A673 (cell line): ENCODE data around the gene AFM. TPM values are rescaled to one million over a fixed set of nuclear protein-coding genes. Genes with fewer than 3 reads are reported as not detected.

Experiments
- BruUV-seq: library from RNA; stranded (reverse); fragments of 400-500 nt; replicated peaks from 2 replicates; lab custom pipeline; 2021; lab: Mats Ljungman, UMichigan
- CTCF ChIA-PET: fragments of 300-600 bp; sonication (Branson Sonifier 250); formaldehyde crosslinking; loops from one replicate; lab custom pipeline; 2022; ENCODE audit warnings: antibody characterized with exemption; lab: Charles Lee
- POLR2A ChIA-PET: fragments of 300-600 bp; sonication (Branson Sonifier 250); formaldehyde crosslinking; loops from one replicate; lab custom pipeline; 2022; ENCODE audit warnings: antibody characterized with exemption; ENCODE audit not compliant: low non-redundant PET; lab: Charles Lee
- DNase-seq: peaks from one replicate; pipeline ENCODE4 v3.0.0-alpha.2; 2015; ENCODE audit warnings: low spot score
- H3K27ac ChIP-seq: fragments of 200-600 bp; sonication (generic); 2 replicates; pipeline ENCODE4 v1.5.1; 2016; ENCODE audit warnings: mixed run types, low read depth, mild to moderate bottlenecking, mixed read lengths, antibody characterized with exemption, low read length; ENCODE audit not compliant: poor library complexity, severe bottlenecking
- H3K27me3 ChIP-seq: fragments of 200-600 bp; sonication (generic); replicated peaks from 2 replicates; pipeline ENCODE4 v1.6.1; 2017; ENCODE audit warnings: mixed run types, low read depth, mild to moderate bottlenecking, mixed read lengths, antibody characterized with exemption, low read length; ENCODE audit not compliant: insufficient read depth, poor library complexity
- H3K36me3 ChIP-seq: fragments of 200-600 bp; sonication (generic); 2 replicates; pipeline ENCODE4 v1.6.1; 2016; ENCODE audit warnings: mixed run types, mild to moderate bottlenecking, mixed read lengths, antibody characterized with exemption, low read length; ENCODE audit not compliant: insufficient read depth, poor library complexity, severe bottlenecking
- H3K4me1 ChIP-seq: fragments of 200-600 bp; sonication (generic); 2 replicates; pipeline ENCODE4 v1.6.1; 2017; ENCODE audit warnings: mixed run types, mild to moderate bottlenecking, mixed read lengths, antibody characterized with exemption, low read length; ENCODE audit not compliant: insufficient read depth, poor library complexity, severe bottlenecking
- H3K4me3 ChIP-seq: fragments of 200-600 bp; sonication (generic); 2 replicates; pipeline ENCODE4 v1.5.1; 2016; ENCODE audit warnings: low read depth, mixed run types, mild to moderate bottlenecking, mixed read lengths, low read length; ENCODE audit not compliant: poor library complexity, severe bottlenecking
- H3K9me3 ChIP-seq: fragments of 200-600 bp; sonication (generic); 2 replicates; pipeline ENCODE4 v1.6.1; 2016; ENCODE audit warnings: mixed run types, low read depth, mild to moderate bottlenecking, mixed read lengths, antibody characterized with exemption, low read length; ENCODE audit not compliant: poor library complexity, severe bottlenecking
- CTCF ChIP-seq: fragments of 300-800, 200-600 bp; sonication (generic); conservative IDR thresholded peaks from 2 replicates; pipeline ENCODE4 v1.5.1; 2017; ENCODE audit warnings: low read depth, mild to moderate bottlenecking, antibody characterized with exemption, low read length, moderate library complexity, mixed read lengths
- EZH2 ChIP-seq: fragments of 200-600 bp; sonication (generic); IDR thresholded peaks from 2 replicates; pipeline ENCODE4 v1.6.1; 2017; ENCODE audit warnings: borderline replicate concordance, low read depth, mild to moderate bottlenecking, mixed read lengths, antibody characterized with exemption, low read length; ENCODE audit not compliant: poor library complexity, severe bottlenecking
- intact Hi-C: fragments of 100-400 bp; cut with micrococcal nuclease; formaldehyde crosslinking; loops from one replicate; pipeline ENCODE4 v1.10.0; 2022; ENCODE audit not compliant: unreplicated experiment
- total RNA-seq: library from RNA; stranded (reverse); gene quantifications from 2 replicates; pipeline ENCODE4 v1.2.3, GENCODE V29; 2021

The AFM gene
- total RNA-seq, 1 experiment from 2014 or later, result not detected

DNA sequence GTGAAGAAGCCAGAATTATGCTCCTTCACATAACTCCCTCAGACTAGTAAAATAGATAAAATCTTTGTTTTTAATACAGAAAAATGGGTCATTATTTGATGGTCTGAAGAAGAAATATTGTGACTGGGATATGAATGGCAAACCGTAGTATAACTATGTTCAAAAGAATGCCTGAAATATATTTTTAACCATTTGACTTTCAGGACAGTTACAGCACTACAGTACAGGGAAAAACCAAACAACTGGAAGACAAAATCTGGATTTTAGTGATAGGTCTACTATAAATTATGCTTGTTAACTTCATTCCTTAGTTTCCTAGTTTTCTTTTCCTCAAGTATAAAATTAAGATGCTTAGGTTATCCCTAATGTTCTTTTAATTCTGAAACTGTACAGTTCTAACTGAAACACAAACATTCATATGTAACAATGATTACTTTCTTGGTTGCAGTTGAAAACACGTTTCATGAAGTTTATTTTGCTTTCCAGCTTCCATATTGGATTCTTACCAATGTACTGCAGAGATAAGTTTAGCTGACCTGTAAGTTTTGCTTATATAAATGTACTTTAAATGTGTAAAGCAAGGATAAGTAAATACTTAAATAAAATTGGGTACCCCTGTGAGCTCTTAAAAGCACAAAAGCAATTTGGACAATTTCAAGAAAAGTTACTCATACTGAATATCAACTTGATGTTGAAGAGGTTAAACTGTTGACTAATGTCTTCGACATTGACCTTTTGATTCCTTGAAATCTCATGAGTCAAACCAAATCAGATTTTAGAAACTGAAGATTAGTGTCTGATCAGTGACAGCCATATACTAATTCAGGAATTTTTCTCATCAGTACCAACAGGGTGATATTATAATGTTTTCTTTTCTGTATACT is 44.6 kb upstream of the AFM start:
- ChIA-PET POLR2A (no interaction called here), CTCF (no interaction called here)
- H3K27ac ChIP-seq, result no peak overlapping the region
- BruUV-seq, result no TSS peak
- intact Hi-C loops, result no loop called here
- no peak overlapping the region for H3K4me3 ChIP-seq
- DNase-seq, result no peak
- H3K9me3 ChIP-seq, result no peaks in the 10 kb centered on the region
- H3K27me3 ChIP-seq, result no peaks in the 10 kb centered on the region
- no peak for TF ChIP-seq EZH2
- TF ChIP-seq CTCF, result no peak
- H3K4me1 ChIP-seq, result no peaks in the 10 kb centered on the region
- no peaks in the 10 kb centered on the region for H3K36me3 ChIP-seq

DNA sequence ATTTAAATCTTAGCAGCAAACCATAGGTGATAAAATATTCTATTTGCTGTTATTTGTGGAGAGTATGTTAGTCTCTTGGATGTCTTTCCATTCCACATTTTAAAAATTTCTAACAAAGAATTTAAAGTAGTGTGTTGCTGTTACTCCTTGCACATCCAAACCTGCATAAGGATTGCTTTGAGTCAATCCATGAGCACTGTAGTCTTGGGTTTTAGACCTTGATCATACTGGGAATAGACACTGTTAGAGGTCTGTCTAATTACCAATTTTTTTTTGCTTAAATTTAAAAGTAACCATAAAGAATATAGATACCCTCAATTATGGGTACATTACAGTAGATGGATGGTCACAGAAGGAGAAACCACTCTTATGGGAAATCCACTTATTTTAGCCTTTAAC is 44.0 kb upstream of the AFM start:
- intact Hi-C loops, result no loop called here
- POLR2A ChIA-PET, result no interaction called here
- BruUV-seq, result no TSS peak
- H3K4me1 ChIP-seq, result no peaks in the 10 kb centered on the region
- H3K27me3 ChIP-seq, result no peaks in the 10 kb centered on the region
- DNase-seq, result no peak
- H3K36me3 ChIP-seq, result no peaks in the 10 kb centered on the region
- no peak overlapping the region for H3K27ac ChIP-seq
- no peak for TF ChIP-seq EZH2
- TF ChIP-seq CTCF, result no peak
- CTCF ChIA-PET, result no interaction called here
- H3K4me3 ChIP-seq, result no peak overlapping the region
- no peaks in the 10 kb centered on the region for H3K9me3 ChIP-seq

GRCh38 chr4:73438048-73438447 is 43.5 kb upstream of the AFM start:
- no peaks in the 10 kb centered on the region for H3K4me1 ChIP-seq
- CTCF ChIA-PET, result no interaction called here
- intact Hi-C loops, result no loop called here
- BruUV-seq, result no TSS peak
- no peaks in the 10 kb centered on the region for H3K9me3 ChIP-seq
- no peak overlapping the region for H3K27ac ChIP-seq
- no peak for TF ChIP-seq EZH2
- no peak for TF ChIP-seq CTCF
- DNase-seq, result no peak
- no peak overlapping the region for H3K4me3 ChIP-seq
- POLR2A ChIA-PET, result no interaction called here
- H3K36me3 ChIP-seq, result no peaks in the 10 kb centered on the region
- H3K27me3 ChIP-seq, result no peaks in the 10 kb centered on the region
